G401.6 (cell line): ENCODE results near the gene OR10A2.
"Not testable (repeated sequence)": the region's sequence is repeated elsewhere in the genome, so short reads cannot be mapped to it uniquely, and the experiment has no call there.

ENCODE experiments used
- FAIRE-seq: peaks from 2 replicates; lab custom pipeline; 2012; peaks lifted over from hg19 to GRCh38; lab: Jason Lieb, UNC

The OR10A2 gene, protein sequence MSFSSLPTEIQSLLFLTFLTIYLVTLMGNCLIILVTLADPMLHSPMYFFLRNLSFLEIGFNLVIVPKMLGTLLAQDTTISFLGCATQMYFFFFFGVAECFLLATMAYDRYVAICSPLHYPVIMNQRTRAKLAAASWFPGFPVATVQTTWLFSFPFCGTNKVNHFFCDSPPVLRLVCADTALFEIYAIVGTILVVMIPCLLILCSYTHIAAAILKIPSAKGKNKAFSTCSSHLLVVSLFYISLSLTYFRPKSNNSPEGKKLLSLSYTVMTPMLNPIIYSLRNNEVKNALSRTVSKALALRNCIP

DNA sequence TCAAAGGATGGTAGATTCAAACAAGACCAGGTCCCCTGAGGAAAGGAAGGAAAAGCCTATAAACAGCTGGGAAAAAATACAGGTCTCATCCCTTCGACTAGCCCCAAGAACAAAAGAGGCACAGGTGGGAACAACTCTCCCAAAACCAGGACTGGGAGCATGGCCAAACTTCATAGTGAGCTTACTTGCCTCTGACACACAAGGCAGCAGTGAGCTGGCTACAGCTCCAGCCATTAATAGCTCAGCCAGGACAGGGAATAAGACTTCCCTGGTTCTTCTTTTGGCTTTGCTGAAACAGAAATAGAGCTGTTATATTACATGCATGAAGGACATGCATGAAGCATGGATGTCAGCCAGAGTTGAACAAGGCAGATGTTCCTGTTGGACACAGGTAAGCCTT lies at the start of gene OR10A2:
Gene OR10A2, plus strand, starts transcription at position 97 of the 400 bp plus-strand sequence. CDS start 6,698 bp downstream, outside the sequence.
- no peak for FAIRE-seq

DNA sequence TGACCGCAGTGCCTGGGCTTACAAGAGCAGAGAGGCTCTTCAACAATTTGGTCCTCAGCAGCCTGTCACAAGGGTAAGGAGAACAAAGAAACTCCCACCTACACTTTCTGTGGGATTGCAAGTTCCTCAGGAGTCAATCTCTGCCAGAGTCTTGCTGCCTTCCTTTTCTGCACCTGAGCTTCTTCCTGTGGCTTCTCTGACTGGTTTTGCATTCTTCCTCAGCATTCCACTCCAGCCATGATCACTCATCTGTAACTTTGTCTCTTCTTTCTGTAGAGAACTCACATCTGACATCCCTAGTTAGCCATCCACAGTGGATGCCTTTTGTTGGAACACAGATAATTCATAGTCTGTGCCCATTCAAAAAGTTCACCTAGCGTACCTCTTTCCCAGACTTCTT lies 49.2 kb upstream of the OR10A2 start:
- no peak for FAIRE-seq

DNA sequence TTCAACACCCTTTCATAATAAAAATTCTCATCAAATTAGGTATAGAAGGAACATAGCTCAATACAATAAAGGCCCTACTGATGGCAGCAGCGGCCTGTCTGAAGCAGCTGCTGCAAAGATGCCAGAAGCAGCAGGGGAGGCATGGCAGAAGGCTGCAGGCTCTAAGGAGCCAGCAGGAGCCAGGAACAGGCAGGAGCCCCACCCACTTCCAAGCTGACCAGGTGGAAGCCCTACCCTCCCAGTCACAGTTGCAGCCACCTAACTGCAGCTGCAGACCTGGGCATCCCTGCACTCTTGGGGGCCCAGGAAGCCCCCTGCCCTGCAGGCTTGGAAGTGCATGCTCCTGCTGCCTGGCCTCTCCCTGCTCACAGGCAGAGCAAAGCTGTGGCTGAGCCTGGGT lies 45.2 kb upstream of the OR10A2 start:
- no peak for FAIRE-seq

DNA sequence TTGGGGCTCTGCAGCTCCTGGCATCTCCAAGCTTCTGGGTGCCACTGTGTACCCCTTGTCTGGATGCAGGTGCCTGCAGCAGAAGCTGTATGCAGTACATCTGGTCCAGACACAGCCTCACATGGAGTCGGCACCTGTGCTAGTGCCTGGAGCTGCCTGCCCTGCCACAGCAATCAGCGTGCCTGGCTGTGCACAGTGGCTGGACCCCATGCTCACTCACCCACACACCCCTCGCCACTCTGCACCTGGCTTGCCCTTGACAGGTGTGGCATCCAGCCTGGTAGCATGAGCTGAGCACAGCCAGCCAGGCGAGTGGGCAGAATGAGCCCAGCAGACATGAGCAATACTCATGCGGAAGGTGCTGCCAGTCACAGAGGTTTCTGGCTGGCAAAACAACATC lies 43.9 kb upstream of the OR10A2 start:
- FAIRE-seq = no peak

DNA sequence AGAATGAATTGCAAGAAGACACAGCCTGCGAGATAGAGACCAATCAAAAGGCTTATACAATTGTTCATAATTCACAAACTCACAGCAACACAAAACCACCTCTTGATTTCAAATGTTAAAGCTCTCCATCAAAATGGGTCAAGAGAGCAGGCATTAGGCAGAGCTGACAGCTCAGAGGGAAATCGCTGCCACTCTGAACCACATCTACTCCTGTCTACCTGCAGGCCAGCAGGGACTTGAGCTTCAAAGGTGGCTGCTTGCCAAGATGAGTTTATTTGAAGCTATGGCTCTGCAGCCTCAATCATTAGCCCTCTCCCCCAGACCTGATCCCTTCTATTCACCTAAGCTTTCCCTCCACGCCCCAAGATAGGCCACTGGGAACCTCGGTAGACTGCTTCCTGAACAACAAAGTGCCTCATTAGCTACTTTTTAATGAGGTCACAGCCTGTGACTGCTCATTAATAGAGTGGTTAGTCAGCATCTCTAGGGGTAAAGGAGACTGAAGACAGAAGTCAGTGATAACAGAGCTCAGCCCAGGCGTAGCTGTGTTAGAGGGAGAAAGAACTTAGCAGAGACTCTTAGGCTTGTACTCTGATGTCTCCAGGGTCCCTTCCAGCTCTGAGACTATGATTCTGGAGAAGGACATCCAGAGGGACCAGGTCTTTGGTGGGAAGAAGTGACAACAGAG lies 38.6 kb upstream of the OR10A2 start:
- FAIRE-seq = no peak

DNA sequence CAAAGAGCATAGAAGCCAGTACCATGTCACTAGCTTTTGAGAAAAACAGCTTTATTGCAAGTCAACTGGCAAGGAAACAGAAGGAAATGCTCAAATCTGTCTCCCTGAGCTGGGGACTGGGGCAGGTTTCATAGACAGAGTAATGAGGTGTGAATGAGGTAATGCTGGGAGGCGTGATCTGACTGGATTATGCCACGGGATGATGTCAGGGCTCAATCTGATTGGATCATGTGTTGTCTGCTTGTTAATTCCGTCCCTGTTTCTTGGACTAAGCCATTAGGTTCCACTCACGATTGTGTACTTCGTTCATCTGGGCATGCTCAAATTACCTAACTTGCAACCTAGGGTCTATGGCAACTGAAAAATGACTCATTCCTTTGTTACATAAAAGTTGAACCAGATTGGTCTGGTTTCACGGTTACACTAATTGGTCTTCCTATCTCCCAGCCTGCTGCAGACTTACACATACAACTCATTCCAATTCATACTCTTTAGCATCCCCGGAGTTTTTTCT lies 37.6 kb upstream of the OR10A2 start:
- no peak for FAIRE-seq

DNA sequence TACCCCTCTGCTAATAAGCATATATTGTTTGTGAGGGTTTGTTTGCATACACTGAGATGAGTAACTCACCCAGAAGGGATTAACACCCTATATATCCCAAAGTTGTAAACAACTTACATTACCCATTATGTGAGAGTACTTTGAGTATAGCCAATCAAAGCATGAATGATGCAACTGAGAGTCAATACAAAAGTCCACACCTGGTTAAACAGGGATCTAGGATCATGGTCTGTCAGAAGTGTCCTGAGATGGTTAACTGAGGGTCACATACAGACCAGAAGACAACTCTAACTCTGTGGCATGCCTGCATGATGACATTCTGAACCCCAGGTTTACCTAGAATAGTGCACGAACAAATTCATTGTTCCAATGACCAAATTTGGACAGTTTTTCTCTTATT lies 34.8 kb upstream of the OR10A2 start:
- FAIRE-seq = no peak

DNA sequence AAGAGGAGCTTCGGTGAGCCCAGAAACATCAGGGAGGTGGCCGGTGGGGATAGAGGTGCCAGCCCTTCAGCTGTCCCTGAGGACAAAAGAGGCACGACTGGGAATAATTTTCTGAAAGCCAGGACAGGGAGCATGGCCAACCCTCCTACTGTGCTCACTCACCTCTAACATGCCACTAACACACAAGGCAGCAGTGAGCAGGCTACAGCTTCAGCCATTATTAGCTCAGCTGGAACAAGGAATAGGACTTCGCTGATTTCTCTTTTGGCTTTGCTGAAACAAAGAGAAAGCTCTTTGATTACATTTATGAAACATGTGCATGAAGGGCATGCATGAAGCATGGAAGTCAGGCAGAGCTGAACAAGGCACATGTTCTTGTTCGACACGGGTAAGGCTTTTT lies 29.5 kb upstream of the OR10A2 start:
- no peak for FAIRE-seq

DNA sequence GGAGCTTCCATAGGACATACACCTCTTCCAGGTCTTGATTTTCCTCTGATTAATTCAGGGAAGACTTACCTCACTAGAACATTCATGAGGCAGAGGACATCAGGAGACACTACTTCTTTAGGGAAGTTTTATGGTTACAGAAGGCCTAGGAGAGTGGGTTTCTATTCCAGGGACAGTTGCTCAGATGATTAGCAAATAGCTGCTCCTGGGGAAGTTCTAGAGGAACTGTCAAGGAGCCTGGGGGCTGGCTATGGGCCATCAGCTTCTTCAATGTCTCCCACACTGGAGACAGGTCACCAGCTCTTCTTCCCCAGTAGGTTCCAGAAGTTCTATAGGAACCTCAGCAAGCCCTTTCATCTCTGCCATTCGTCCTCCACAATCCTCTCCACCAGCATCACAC lies 28.8 kb upstream of the OR10A2 start:
- FAIRE-seq = no peak

DNA sequence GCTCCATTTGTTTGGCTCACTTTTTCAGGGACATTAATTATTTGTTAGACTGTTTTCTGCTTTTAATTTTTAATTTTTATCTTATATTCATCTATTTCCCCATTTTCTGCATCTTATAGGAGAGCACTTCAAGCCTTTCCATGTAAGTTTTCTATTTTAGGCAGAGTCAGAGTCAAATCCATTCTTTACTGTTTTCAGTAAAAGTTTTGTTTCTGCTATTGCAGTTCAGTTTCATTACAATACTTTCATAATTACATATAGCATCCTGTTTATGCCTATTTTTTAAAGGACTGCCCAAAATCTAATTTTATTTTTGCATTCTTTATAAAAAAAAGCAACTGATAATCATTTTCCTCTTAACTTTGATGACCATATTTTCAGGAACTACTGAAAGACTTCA lies 21.2 kb upstream of the OR10A2 start:
- FAIRE-seq = no peak

DNA sequence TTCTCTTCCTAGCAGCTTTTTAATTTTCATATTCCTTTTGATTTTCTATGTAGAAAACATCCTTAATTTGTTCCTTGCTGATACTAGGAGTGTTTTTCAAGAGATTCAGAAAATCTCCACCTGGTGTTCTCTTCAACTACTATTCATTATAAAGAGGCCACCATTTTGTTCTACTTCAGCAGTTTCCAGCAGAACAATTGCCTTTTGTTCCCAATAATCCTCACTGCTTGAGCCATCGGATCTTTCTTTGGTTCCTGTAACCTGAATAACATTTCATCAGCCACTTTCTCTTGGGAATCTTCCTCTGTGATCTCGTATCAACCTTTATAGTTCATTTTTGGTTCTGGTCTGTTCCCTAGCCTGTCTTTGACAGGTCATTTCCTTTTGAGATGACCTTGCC lies 19.2 kb upstream of the OR10A2 start:
- no peak for FAIRE-seq

DNA sequence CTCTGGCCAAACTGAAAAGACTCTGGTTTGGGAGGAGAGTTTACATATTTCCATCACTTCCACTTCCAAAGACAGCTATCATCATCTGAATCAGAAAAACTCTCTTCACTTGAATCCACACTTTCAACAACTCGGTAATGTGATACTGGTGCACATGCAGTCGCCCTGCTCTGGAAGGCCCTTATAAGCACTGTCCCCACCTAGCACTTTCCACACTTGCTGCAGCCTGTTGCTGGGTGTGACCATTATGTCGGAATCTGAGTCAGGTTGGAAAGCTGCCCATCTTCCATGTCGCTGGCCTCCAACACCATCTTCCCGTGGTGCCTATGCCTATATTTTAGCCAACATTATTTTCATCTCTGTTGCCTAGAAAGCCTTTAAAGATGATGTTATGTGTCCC lies 18.5 kb upstream of the OR10A2 start:
- FAIRE-seq = no peak

DNA sequence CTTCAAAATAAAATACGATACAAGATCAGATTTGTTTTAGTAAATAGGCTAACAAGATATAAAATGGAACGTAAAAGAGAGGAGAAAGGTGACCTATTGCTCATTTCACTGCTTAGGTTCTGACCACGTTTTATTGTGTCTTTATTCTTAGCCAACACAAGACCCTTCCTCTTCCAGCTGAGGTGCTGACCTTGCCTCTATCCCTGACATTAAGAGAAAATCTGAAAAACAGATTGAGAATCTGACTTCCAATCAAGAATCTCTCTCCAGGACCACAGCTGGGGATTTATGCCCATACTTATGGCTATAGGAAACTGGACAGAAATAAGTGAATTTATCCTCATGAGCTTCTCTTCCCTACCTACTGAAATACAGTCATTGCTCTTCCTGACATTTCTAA lies 17.5 kb upstream of the OR10A2 start, which contains the start of gene OR10A5:
Gene OR10A5, plus strand, starts transcription at position 301 of the 400 bp plus-strand sequence. Its CDS starts 0 bp downstream, at position 301.
- no peak for FAIRE-seq

DNA sequence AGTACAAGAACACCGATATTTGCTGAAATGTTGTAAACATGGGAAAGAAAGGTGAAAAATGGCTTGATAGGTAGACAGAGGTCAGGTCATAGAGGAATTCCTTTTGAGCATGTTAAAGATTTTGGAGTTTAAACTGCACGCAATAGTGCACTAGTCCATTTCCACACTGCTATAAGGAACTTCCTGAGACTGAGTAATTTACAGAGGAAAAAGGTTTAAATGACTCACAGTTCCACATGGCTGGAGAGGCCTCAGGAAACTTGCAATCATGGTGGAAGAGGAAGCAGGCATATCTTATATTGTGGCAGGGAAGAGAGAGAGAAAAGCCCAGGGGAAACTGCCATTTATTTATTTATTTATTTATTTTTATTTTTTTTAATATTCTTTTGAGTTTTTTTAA lies 12.3 kb upstream of the OR10A2 start:
- FAIRE-seq = no peak

DNA sequence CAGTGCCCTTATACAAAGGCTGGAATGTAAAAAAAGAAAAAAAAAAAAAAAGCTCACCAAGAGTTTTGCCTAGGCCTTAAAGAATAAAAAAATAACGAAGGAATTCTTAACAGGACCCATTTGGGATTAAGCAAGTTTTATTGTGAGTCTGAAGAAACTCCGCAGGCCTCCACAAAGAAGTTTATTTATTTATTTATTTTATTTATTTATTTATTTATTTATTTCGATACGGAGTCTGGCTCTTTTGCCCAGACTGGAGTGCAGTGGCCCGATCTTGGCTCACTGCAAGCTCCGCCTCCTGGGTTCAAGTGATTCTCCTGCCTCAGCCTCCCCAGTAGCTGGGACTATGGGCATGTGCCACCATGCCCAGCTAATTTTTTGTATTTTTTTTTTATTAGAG lies 8.1 kb upstream of the OR10A2 start:
- FAIRE-seq = not testable (repeated sequence)

DNA sequence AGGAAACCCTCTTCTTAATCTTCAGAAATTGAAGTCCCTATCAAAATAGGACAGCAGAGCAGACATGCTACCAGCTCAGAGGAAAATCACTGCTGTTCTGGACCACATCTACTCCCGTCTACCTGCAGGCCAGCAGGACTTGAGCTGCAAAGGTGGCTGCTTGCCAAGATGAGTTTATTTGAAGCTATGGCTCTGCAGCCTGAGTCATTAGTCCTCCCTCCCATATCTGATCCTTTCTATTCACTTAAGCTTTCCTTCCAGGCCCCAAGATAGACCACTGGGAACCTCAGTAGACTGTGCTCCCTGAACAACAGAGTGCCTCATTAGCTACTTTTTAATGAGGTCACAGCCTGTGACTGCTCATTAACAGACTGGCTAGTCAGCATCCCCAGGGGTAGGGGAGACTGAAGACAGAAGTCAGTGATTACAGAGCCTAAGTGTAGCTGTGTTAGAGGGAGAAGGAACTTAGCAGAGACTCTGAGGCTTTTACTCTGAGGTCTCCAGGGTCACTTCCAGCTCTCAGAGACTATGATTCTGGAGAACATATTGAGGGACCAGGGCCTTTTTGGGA lies 6.8 kb upstream of the OR10A2 start:
- no peak for FAIRE-seq

DNA sequence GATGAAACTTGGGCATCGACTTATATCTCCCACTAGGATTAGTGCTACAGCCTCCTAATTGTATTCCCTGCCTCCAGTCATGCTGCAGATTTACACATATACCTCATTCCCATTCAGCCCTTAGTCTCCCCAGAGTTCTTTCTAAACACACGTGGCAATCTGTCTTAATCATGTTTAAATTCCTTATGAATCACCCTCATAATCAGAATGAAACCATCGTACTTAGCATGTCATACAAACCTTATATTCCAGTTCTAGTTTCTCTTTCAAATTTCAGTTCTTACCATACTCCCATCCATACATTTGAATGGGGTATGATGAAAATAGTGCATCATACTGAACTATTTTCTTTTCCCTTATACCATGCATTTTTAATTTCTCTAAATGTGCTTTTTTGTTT lies 6.0 kb upstream of the OR10A2 start:
- FAIRE-seq = no peak

DNA sequence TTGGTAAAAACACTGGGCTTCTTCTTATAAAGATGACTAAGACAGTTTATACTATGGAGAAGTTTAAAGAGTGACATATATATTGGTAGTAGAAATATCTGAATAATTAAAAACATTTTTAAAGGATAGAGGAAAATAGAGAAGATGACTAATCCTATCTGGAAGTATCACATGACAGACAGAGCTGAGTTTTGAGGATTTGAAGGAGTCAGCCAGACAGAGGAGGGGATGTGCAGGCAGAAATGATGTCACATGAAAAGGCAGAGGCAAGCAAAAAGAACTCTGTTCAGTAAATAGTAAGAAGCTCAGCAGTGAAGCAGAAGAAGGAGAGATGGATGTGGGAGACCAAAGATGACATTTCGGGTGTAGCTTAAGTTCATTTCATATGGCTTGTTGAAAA lies 1.6 kb downstream of the OR10A2 start:
- FAIRE-seq = no peak

DNA sequence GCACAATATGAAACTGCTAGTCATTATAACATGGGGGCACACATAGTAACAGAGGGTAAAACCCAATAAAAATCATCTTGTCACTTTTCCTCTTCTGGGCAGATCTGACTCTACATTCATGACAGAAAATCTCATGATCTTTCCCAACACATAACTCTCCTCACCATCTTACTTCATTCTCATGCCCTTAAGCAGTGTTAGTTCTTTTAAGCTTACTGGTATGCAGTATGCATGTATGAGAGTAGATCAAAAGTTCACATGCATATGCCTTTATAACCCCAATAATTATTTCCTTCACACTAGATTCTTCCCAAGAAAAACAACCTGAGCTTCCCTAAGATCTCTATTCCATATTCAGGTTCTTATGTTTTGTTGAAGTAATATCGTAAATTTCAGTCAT lies 8.4 kb downstream of the OR10A2 start:
- FAIRE-seq = no peak

DNA sequence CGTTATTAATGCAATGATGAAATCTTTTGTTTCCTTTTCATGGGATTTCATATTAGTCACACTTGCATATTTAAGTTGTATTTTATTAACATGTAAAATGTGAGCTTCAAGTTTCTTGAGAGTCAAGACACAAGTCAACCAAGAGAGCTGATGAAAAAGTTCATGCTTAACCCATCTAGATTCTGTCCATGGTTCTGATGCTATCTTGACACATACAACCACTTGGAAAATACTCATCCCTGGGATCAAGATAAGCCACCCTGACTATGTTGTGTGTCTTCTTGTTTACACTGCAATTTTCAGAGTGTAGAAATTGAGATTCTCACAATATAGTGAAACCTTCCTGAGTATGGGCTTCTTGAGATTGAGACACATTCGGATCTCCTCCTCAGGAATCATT lies 12.9 kb downstream of the OR10A2 start:
- no peak for FAIRE-seq

DNA sequence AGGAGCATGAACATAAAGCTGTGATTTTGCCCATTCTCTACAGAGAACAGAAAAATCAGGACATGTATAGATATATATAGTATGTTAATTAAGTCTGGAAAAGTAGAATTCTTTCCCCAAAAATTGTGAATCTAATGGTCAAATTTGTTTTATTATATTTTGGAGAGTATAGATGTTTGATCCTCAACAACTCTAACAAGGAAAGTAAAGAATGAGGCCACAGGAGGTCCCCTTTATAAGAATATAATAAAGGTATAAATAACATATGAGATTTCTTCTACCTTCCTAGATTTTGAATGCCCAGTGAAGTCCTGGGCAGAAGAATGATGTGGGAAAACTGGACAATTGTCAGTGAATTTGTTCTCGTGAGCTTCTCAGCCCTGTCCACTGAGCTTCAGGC lies 13.5 kb downstream of the OR10A2 start, which contains the start of gene OR10A4:
Gene OR10A4, plus strand, starts transcription at position 301 of the 400 bp plus-strand sequence. Its CDS starts 23 bp downstream, at position 324.
- FAIRE-seq = no peak

DNA sequence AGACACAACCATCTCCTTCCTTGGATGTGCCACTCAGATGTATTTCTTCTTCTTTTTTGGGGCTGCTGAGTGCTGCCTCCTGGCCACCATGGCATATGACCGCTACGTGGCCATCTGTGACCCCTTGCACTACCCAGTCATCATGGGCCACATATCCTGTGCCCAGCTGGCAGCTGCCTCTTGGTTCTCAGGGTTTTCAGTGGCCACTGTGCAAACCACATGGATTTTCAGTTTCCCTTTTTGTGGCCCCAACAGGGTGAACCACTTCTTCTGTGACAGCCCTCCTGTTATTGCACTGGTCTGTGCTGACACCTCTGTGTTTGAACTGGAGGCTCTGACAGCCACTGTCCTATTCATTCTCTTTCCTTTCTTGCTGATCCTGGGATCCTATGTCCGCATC lies 14.1 kb downstream of the OR10A2 start:
- FAIRE-seq = no peak

DNA sequence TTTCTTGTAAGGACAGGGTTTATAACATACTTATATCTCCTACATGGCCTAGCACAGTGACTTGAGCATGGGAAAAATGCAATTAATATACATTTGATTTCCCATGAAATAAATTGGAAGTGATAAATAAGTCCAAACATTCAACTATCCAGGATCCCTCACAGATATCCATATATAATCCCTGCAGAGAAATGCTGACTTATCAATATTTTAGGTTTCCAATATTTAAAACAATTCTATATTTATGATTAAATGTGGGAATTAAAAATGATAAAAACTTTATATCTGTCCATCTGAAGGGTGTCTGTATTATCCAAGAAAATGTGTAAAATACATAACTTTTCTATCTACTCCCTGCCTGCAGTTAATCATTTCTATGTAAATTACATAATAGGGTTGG lies 19.9 kb downstream of the OR10A2 start:
- no peak for FAIRE-seq
